ENCODE results near the gene NCMAP.

Gene NCMAP

GRCh38 chr1:24555591-24556413 lies at the start of gene NCMAP:
Gene NCMAP, plus strand, starts transcription at chr1:24556087. Its CDS starts 39,344 bp downstream, at chr1:24595431.
- TF ChIP-seq GATA3 (IDR thresholded peaks at IDR 0.05; ENCODE audit: low read depth, low read length) (no peak), GATA2 (IDR thresholded peaks at IDR 0.05; ENCODE audit: low read depth, low read length) (no peak)

DNA sequence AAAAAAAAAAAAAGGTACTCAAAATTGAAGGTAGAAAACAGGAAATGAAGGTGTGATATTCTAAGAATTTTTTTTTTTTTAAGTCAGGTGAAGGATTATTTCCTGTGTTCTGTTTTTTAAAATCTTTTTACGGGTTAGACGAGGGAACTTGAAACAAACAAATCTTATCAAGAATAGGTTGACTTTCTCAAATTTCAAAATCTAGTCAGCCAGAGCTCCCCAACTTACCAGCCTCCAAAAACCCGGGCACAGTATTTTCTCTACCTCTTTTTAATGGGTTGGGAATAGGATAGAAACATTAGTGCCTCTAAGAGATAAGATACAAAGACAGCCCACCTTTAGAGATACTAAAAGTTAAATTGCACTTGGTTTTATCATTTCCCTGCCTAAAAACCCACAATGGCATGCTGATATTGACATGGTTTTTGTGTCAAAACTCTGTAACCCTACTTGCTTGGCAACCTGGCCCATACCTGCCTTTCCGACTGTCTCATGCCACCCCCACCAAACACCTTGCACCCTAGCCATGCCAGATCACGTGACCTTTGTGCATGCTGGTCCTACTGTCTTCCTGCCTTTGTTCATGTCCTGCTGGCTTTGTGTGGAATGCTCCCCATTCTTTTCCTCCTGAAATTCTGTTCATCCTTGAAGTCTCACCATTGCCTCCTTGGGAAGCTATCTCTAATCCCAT lies 49.1 kb upstream of the NCMAP start:
- TF ChIP-seq GATA3 (IDR thresholded peaks at IDR 0.05; ENCODE audit: low read depth, low read length), result no peak
- no peak for TF ChIP-seq GATA2 (IDR thresholded peaks at IDR 0.05; ENCODE audit: low read depth, low read length)

DNA sequence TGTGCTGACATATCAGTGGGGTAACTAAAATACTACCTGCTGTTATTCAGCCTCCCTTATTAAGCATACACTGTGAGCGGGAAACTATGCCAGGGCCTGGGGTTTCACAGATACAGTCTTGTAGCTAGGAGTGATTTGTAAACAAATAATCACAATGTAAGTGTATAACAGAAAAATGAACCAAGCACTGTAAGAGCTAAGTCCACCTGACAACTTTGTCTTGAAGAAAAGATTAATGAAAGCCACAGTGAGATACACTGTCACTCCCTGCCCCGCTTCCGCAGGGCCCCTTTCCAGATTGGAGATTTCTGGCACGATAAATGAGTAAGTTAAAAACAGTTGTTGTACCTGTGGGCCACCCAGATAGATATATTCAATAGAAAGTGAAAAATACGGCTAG lies 48.5 kb upstream of the NCMAP start:
- TF ChIP-seq GATA2 (IDR thresholded peaks at IDR 0.05; ENCODE audit: low read depth, low read length) (no peak), GATA3 (IDR thresholded peaks at IDR 0.05; ENCODE audit: low read depth, low read length) (no peak)

DNA sequence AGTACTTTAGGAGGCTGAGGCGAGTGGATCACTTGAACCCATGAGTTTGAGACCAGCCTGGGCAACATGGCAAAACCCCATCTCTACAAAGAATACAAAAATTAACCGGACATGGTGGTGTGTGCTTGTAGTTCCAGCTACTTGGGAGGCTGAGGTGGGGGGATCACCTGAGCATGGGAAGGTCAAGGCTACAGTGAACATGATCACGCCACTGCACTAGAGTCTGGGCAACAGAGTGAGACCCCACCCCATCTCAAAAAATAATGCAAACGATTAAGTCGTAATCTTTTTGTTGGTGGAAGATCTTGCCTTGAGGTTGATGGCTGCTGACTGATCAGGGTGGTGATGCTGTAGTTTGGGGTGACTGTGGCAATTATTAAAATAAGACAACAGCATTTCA lies 47.0 kb upstream of the NCMAP start:
- TF ChIP-seq GATA3 (IDR thresholded peaks at IDR 0.05; ENCODE audit: low read depth, low read length) (no peak), GATA2 (IDR thresholded peaks at IDR 0.05; ENCODE audit: low read depth, low read length) (no peak)

DNA sequence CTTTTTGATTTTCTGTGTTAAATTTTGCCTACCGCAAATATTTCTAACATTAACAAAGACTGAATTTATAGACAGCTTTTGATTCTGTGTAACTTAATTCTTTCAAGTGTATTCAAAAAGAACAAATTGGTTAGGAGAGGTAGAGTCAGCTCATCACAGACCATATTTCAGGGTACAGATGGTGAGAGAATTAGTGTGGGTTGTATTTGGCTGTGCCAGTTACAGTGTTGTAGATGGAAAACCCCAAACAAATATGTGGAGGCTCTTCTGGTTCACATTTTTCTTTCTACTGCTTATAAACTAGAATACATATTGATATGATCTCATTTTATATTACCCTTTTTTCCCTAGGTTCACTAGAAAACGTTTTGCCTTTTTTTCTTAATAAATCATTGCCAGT lies 42.2 kb upstream of the NCMAP start:
- TF ChIP-seq GATA2 (IDR thresholded peaks at IDR 0.05; ENCODE audit: low read depth, low read length) (no peak), GATA3 (IDR thresholded peaks at IDR 0.05; ENCODE audit: low read depth, low read length) (no peak)

DNA sequence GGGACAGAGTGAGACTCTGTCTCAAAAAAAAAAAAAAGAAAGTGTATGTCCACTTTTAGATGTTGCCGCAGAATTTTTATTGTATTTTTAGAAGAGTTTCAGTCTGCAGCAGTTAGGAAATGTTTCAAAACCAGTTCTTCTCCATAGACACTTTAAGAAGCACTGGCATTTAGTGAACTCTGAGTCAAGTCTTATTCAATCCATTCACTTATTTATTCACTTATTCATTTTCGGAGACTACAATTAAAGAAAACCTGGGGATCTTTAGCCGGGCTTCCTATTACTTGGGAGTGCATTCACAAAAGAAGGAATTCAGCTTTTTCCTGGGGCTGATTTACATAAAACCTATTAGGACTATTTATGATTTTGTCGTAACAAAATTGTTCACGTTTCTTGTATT lies 40.9 kb upstream of the NCMAP start:
- TF ChIP-seq GATA3 (IDR thresholded peaks at IDR 0.05; ENCODE audit: low read depth, low read length), result no peak
- TF ChIP-seq GATA2 (IDR thresholded peaks at IDR 0.05; ENCODE audit: low read depth, low read length), result no peak

DNA sequence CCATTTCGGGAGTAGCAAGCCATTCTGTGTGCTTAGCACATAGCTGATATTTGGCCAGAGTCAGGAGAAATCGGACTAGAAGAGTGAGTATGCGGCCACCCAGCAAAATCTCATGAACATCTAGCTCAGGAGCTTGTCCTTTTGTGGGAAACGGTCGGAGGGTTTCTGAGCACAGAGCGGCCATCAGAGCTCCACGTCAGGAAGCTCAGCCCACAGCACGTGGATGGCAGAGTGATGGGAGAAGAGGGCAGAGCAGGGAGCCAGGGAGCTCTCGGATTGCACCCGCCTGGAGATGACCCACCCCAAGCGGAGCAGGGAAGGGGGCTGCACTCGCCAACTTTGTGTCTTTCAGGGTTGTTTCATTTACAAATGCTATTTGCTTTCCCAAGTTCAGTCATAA lies 39.4 kb upstream of the NCMAP start:
- TF ChIP-seq GATA2 (IDR thresholded peaks at IDR 0.05; ENCODE audit: low read depth, low read length), result no peak
- TF ChIP-seq GATA3 (IDR thresholded peaks at IDR 0.05; ENCODE audit: low read depth, low read length), result no peak

DNA sequence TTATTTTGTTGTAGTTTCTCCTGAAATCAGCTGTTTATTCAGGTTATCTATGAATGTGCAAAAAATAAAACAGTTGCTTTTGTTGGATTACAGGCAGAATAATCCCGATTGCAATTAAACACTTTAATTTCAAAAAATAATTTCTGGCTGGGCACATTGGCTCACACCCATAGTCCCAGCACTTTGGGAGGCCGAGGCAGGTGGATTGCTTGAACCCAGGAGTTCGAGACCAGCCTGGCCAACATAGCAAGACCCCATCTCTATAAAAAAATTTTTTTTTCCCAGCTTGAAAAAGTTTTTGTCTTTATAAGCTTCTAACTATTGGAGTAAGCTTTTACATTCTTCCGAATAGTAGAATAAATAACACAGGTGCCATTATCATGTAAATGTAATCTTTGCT lies 38.0 kb upstream of the NCMAP start:
- no peak for TF ChIP-seq GATA2 (IDR thresholded peaks at IDR 0.05; ENCODE audit: low read depth, low read length)
- TF ChIP-seq GATA3 (IDR thresholded peaks at IDR 0.05; ENCODE audit: low read depth, low read length), result no peak

- no peak for TF ChIP-seq GATA2 (IDR thresholded peaks at IDR 0.05; ENCODE audit: low read depth, low read length)
- TF ChIP-seq GATA3 (IDR thresholded peaks at IDR 0.05; ENCODE audit: low read depth, low read length), result no peak
Observed at GRCh38 chr1:24525606-24526005, 30.3 kb upstream of the NCMAP start.

DNA sequence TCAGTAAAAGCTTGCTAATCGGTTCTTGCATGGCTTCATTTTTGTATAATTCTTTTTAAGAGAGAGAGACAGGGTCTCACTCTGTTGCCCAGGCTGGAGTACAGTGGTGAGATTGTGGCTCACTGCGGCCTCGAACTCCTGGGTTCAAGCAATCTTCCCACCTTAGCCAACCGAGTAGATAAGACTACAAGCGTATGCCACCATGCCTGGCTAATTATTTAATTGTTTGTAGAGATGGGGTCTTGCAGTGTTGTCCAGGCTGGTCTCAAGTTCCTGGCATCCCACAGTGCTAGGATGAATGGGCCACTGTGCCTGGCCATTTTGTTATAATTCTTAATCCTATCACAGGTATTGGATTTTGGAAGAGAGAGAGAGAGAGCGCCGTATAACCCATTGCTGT lies 29.8 kb upstream of the NCMAP start:
- TF ChIP-seq GATA2 (IDR thresholded peaks at IDR 0.05; ENCODE audit: low read depth, low read length) (no peak), GATA3 (IDR thresholded peaks at IDR 0.05; ENCODE audit: low read depth, low read length) (no peak)

DNA sequence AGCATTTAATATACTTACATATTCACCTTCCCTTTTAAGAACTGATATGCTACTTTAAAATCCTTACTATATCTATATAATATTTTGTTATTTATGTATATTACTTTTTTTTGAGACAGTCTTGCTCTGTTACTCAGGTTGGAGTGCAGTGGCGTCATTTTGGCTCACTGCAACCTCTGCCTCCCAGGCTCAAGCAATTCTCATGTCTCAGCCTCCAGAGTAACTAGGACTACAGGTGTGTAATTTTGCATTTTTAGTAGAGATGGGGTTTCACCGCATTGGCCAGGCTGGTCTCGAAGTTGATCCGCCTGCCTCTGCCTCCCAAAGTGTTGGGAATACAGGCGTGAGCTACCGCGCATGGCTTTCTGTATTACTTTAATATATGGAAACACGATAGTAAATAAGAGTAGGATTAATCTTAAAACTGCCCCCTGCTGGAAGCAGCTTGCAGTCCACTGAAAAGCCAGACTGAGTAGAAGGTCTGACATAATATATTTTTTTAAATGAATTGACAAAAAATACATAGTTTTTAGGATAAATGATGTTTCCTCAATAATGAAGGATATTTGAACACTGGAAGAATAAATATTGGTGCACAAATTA lies 28.8 kb upstream of the NCMAP start:
- no peak for TF ChIP-seq GATA2 (IDR thresholded peaks at IDR 0.05; ENCODE audit: low read depth, low read length)
- TF ChIP-seq GATA3 (IDR thresholded peaks at IDR 0.05; ENCODE audit: low read depth, low read length), result no peak

DNA sequence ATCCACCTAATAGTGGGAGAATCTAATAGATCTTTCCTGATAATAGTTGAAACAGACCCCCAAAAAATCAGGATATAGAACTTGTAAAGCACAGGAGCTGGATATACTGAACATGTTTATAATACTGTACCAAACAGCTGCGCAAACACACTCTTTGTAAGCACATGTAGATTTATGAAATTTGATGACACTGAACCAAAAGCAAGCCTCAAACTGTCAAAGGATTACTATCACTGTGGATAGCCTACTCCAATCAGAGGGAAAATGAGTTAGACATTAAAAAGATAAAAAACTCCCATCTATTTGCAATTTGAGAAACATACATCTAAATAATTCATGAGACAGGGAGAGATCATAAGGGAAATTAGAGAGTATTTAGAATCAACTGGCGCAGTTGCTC lies 27.1 kb upstream of the NCMAP start:
- TF ChIP-seq GATA2 (IDR thresholded peaks at IDR 0.05; ENCODE audit: low read depth, low read length) (no peak), GATA3 (IDR thresholded peaks at IDR 0.05; ENCODE audit: low read depth, low read length) (no peak)

DNA sequence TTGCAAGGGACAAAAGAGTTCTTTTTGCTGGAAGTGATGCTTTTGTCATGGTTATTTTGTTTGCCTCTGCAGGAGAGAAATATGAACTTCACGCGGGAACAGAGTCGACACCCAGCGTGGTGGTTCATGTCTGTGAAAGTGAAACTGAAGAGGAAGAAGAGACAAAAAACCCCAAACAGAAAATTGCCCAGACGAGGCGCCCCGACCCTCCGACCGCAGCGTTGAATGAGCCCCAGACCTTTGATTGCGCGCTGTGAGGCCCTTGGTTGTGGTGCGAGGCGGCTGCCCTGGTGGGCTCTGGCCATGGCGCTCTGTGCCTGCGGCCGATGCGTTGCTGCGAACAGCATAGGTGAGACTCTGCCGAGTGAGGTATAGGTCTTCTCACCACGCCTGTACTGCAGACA lies 20.9 kb upstream of the NCMAP start:
- TF ChIP-seq GATA2 (IDR thresholded peaks at IDR 0.05; ENCODE audit: low read depth, low read length), result no peak
- no peak for TF ChIP-seq GATA3 (IDR thresholded peaks at IDR 0.05; ENCODE audit: low read depth, low read length)

DNA sequence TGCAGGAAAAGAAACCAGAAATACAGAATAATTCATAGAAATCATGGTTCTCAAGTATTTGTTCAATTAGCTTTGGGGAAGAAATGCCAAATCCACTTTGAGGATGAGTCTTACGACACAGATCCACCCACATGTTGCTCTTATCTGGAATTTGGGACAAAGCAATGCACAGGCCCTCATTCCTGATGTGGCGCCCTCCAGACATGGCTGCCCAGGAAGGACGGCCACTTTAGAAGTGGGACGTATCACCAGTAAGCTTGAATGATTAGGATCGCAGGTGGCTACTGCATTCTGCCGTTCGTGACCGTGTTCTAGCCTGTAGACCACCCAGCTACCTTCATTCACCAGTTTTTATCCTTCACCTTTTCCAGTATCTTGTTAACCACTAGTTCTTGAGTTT lies 20.1 kb upstream of the NCMAP start:
- no peak for TF ChIP-seq GATA3 (IDR thresholded peaks at IDR 0.05; ENCODE audit: low read depth, low read length)
- TF ChIP-seq GATA2 (IDR thresholded peaks at IDR 0.05; ENCODE audit: low read depth, low read length), result no peak

DNA sequence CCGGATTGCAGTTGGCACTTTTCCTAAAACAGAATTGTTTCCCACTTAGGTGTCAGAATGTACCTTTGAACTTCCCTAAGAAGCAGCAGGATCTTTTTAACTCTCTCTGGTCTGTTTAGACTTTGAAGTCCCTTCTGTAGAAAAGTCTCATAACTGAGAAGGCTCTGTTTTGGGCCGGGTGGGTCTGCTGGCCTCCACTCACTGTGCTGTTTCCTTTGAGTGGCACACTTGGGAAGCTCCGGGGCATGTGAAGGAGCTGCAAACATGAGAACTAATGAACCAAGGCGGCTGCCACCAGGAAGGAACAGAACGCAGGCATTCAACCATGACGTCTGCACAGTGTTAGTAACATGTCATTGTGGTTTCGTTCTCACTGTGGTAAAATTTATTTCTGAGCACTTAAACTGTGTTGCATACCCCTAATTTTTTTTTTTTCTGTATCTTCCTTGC lies 19.5 kb upstream of the NCMAP start:
- no peak for TF ChIP-seq GATA3 (IDR thresholded peaks at IDR 0.05; ENCODE audit: low read depth, low read length)
- no peak for TF ChIP-seq GATA2 (IDR thresholded peaks at IDR 0.05; ENCODE audit: low read depth, low read length)

All from SH-SY5Y (cell line).